Central memory CD8-positive, alpha-beta T cell (primary cell): Measurements from ENCODE around the gene OR56B4.
"Not testable (repeated sequence)": the region's sequence is repeated elsewhere in the genome, so short reads cannot be mapped to it uniquely, and the experiment has no call there.

ENCODE experiments used
- ATAC-seq: fragments of 150-1000 bp; cut with Tn5 transposase; replicated peaks from 2 replicates; pipeline ENCODE4 v1.10.0; 2022; ENCODE audit warnings: mild to moderate bottlenecking, moderate FRiP score, moderate number of reproducible peaks; ENCODE audit not compliant: poor library complexity, severe bottlenecking; ENCODE audit errors: extremely low read depth
- DNase-seq, 2 donors: peaks; one replicate each; pipeline ENCODE4 v3.0.0; 2021; ENCODE audit warnings: low spot score in 2 of 2
- H3K27ac Mint-ChIP-seq: one replicate; pipeline ENCODE4 v1.8.0; 2022; ENCODE audit warnings: low read depth, mild to moderate bottlenecking, moderate library complexity, mixed read lengths
- H3K27me3 Mint-ChIP-seq: one replicate; pipeline ENCODE4 v1.8.0; 2022; ENCODE audit warnings: mixed read lengths
- H3K36me3 Mint-ChIP-seq: one replicate; pipeline ENCODE4 v1.8.0; 2022; ENCODE audit warnings: mild to moderate bottlenecking, moderate library complexity, mixed read lengths; ENCODE audit not compliant: insufficient read depth
- H3K4me1 Mint-ChIP-seq: one replicate; pipeline ENCODE4 v1.8.0; 2022; ENCODE audit warnings: mixed read lengths
- H3K4me3 Mint-ChIP-seq: one replicate; pipeline ENCODE4 v1.8.0; 2022; ENCODE audit warnings: mild to moderate bottlenecking, moderate library complexity, mixed read lengths
- H3K9me3 Mint-ChIP-seq: one replicate; pipeline ENCODE4 v1.8.0; 2022; ENCODE audit warnings: mixed read lengths

OR56B4 gene

GRCh38 chr11:6110011-6110410 is 2.5 kb downstream of the OR56B4 start:
- no peak overlapping the region for H3K27ac Mint-ChIP-seq
- peaks cover 64% of the 10 kb centered on the region for H3K27me3 Mint-ChIP-seq
- no peak for DNase-seq
- no peak for ATAC-seq
- H3K4me3 Mint-ChIP-seq, result no peak overlapping the region
- H3K4me1 Mint-ChIP-seq, result no peaks in the 10 kb centered on the region
- no peaks in the 10 kb centered on the region for H3K36me3 Mint-ChIP-seq
- no peaks in the 10 kb centered on the region for H3K9me3 Mint-ChIP-seq

GRCh38 chr11:6111673-6112072 is 4.2 kb downstream of the OR56B4 start:
- no peaks in the 10 kb centered on the region for H3K9me3 Mint-ChIP-seq
- no peak for ATAC-seq

GRCh38 chr11:6116638-6117037 is 9.2 kb downstream of the OR56B4 start:
- DNase-seq, result no peak
- no peaks in the 10 kb centered on the region for H3K36me3 Mint-ChIP-seq
- no peaks in the 10 kb centered on the region for H3K4me1 Mint-ChIP-seq
- ATAC-seq, result no peak
- peaks cover 12% of the 10 kb centered on the region for H3K9me3 Mint-ChIP-seq
- H3K27me3 Mint-ChIP-seq, result peaks cover 69% of the 10 kb centered on the region
- no peak overlapping the region for H3K4me3 Mint-ChIP-seq
- H3K27ac Mint-ChIP-seq, result no peak overlapping the region

More at GRCh38 chr11:6111673-6112072, 4.2 kb downstream of the OR56B4 start:
- Mint-ChIP-seq H3K4me1 (no peaks in the 10 kb centered on the region), H3K27ac (no peak overlapping the region), H3K36me3 (no peaks in the 10 kb centered on the region), H3K4me3 (no peak overlapping the region), H3K27me3 (peaks cover 67% of the 10 kb centered on the region)
- no peak for DNase-seq

GRCh38 chr11:6124245-6124644 is 16.8 kb downstream of the OR56B4 start:
- Mint-ChIP-seq H3K4me1 (no peaks in the 10 kb centered on the region), H3K4me3 (no peak overlapping the region), H3K27ac (no peak overlapping the region), H3K36me3 (peaks cover 2% of the 10 kb centered on the region), H3K27me3 (peaks cover under 1% of the 10 kb centered on the region), H3K9me3 (no peaks in the 10 kb centered on the region)
- no peak for DNase-seq
- ATAC-seq, result no peak

GRCh38 chr11:6127881-6128280 is 20.4 kb downstream of the OR56B4 start:
- Mint-ChIP-seq H3K27ac (no peak overlapping the region), H3K27me3 (no peaks in the 10 kb centered on the region), H3K4me1 (no peaks in the 10 kb centered on the region), H3K4me3 (no peak overlapping the region), H3K9me3 (no peaks in the 10 kb centered on the region), H3K36me3 (no peaks in the 10 kb centered on the region)
- DNase-seq (no peak), ATAC-seq (no peak)

- no peak for ATAC-seq
- no peaks in the 10 kb centered on the region for H3K4me1 Mint-ChIP-seq
- H3K27me3 Mint-ChIP-seq, result no peaks in the 10 kb centered on the region
- DNase-seq, result no peak
- no peak overlapping the region for H3K27ac Mint-ChIP-seq
- no peak overlapping the region for H3K4me3 Mint-ChIP-seq
- H3K9me3 Mint-ChIP-seq, result no peaks in the 10 kb centered on the region
- H3K36me3 Mint-ChIP-seq, result no peaks in the 10 kb centered on the region
Observed at GRCh38 chr11:6129011-6129410, 21.5 kb downstream of the OR56B4 start.

GRCh38 chr11:6129635-6130034 is 22.2 kb downstream of the OR56B4 start:
- H3K27me3 Mint-ChIP-seq, result peaks cover 3% of the 10 kb centered on the region
- H3K9me3 Mint-ChIP-seq, result no peaks in the 10 kb centered on the region
- ATAC-seq (no peak), DNase-seq (no peak)
- H3K4me1 Mint-ChIP-seq, result no peaks in the 10 kb centered on the region
- H3K36me3 Mint-ChIP-seq, result no peaks in the 10 kb centered on the region
- no peak overlapping the region for H3K27ac Mint-ChIP-seq
- H3K4me3 Mint-ChIP-seq, result no peak overlapping the region

- H3K27me3 Mint-ChIP-seq, result peaks cover 20% of the 10 kb centered on the region
- DNase-seq, result no peak
- H3K9me3 Mint-ChIP-seq, result no peaks in the 10 kb centered on the region
- no peak overlapping the region for H3K4me3 Mint-ChIP-seq
- H3K27ac Mint-ChIP-seq, result no peak overlapping the region
- no peaks in the 10 kb centered on the region for H3K4me1 Mint-ChIP-seq
- no peak for ATAC-seq
- H3K36me3 Mint-ChIP-seq, result no peaks in the 10 kb centered on the region
Observed at GRCh38 chr11:6132431-6132830, 24.9 kb downstream of the OR56B4 start.

- not testable (repeated sequence) for DNase-seq, H3K27ac Mint-ChIP-seq, ATAC-seq, H3K9me3 Mint-ChIP-seq, H3K4me1 Mint-ChIP-seq, H3K36me3 Mint-ChIP-seq, H3K4me3 Mint-ChIP-seq
- H3K27me3 Mint-ChIP-seq, result peaks cover 51% of the 10 kb centered on the region
Observed at GRCh38 chr11:6135936-6136335, 28.5 kb downstream of the OR56B4 start.

GRCh38 chr11:6142936-6143335 is 35.5 kb downstream of the OR56B4 start:
- no peaks in the 10 kb centered on the region for H3K9me3 Mint-ChIP-seq
- no peak overlapping the region for H3K27ac Mint-ChIP-seq
- H3K36me3 Mint-ChIP-seq, result no peaks in the 10 kb centered on the region
- no peak for DNase-seq
- H3K27me3 Mint-ChIP-seq, result peaks cover 43% of the 10 kb centered on the region
- ATAC-seq, result no peak
- no peak overlapping the region for H3K4me3 Mint-ChIP-seq
- H3K4me1 Mint-ChIP-seq, result no peaks in the 10 kb centered on the region

GRCh38 chr11:6143737-6144136 is 36.3 kb downstream of the OR56B4 start:
- not testable (repeated sequence) for H3K9me3 Mint-ChIP-seq, H3K36me3 Mint-ChIP-seq, DNase-seq, H3K27ac Mint-ChIP-seq, H3K4me3 Mint-ChIP-seq, ATAC-seq, H3K4me1 Mint-ChIP-seq
- H3K27me3 Mint-ChIP-seq, result peaks cover 35% of the 10 kb centered on the region

GRCh38 chr11:6151117-6151516 is 43.6 kb downstream of the OR56B4 start:
- H3K36me3 Mint-ChIP-seq, result no peaks in the 10 kb centered on the region
- no peak for DNase-seq
- H3K27me3 Mint-ChIP-seq, result peaks cover 9% of the 10 kb centered on the region
- H3K9me3 Mint-ChIP-seq, result no peaks in the 10 kb centered on the region
- no peak overlapping the region for H3K27ac Mint-ChIP-seq
- ATAC-seq, result no peak
- H3K4me3 Mint-ChIP-seq, result no peak overlapping the region
- no peaks in the 10 kb centered on the region for H3K4me1 Mint-ChIP-seq

- Mint-ChIP-seq H3K4me3 (no peak overlapping the region), H3K27ac (no peak overlapping the region), H3K36me3 (no peaks in the 10 kb centered on the region), H3K27me3 (peaks cover 9% of the 10 kb centered on the region), H3K9me3 (no peaks in the 10 kb centered on the region), H3K4me1 (no peaks in the 10 kb centered on the region)
- ATAC-seq, result no peak
- DNase-seq, result no peak
Observed at GRCh38 chr11:6152126-6152525, 44.6 kb downstream of the OR56B4 start.
